Liver (tissue), 9 donors: ENCODE data around the gene NFIX. TPM values are rescaled to one million over a fixed set of nuclear protein-coding genes. Genes with fewer than 3 reads are reported as not detected.

Source experiments
- DNase-seq: peaks from one replicate; pipeline ENCODE4 v3.0.0-alpha.2; 2017; ENCODE audit warnings: low spot score
- H3K27ac ChIP-seq, 2 donors: one replicate each; pipeline ENCODE4 v1.7.0; 2013; ENCODE audit warnings: inconsistent platforms in 2 of 2, low read length in 2 of 2, control low read depth in 1 of 2, low read depth in 1 of 2, mild to moderate bottlenecking in 1 of 2
- H3K27me3 ChIP-seq, 4 donors: one replicate each; pipeline versions ENCODE4 v1.6.1 to v1.7.0; 2013; ENCODE audit warnings: low read length in 3 of 4, inconsistent platforms in 1 of 4, mild to moderate bottlenecking in 1 of 4, moderate library complexity in 1 of 4; ENCODE audit not compliant: control insufficient read depth in 4 of 4, insufficient read depth in 4 of 4
- H3K36me3 ChIP-seq, 4 donors: one replicate each; pipeline versions ENCODE4 v1.6.1 to v1.7.0; 2013; ENCODE audit warnings: low read length in 3 of 4, mild to moderate bottlenecking in 3 of 4, low read depth in 1 of 4, moderate library complexity in 1 of 4; ENCODE audit not compliant: control insufficient read depth in 4 of 4, insufficient read depth in 3 of 4
- H3K4me1 ChIP-seq, 4 donors: one replicate each; pipeline versions ENCODE4 v1.6.1 to v1.7.0; 2013; ENCODE audit warnings: low read length in 3 of 4, mild to moderate bottlenecking in 3 of 4, moderate library complexity in 1 of 4; ENCODE audit not compliant: control insufficient read depth in 4 of 4, insufficient read depth in 4 of 4
- H3K4me3 ChIP-seq, 3 donors: one replicate each; pipeline versions ENCODE4 v1.6.1 to v1.7.0; 2013; ENCODE audit warnings: low read length in 3 of 3, control low read depth in 1 of 3, low read depth in 1 of 3, mild to moderate bottlenecking in 1 of 3
- H3K9ac ChIP-seq, 2 donors: one replicate each; pipeline ENCODE4 v1.7.0; 2013; ENCODE audit warnings: low read length in 2 of 2, mild to moderate bottlenecking in 2 of 2, moderate library complexity in 2 of 2, control low read depth in 1 of 2, low read depth in 1 of 2
- H3K9me3 ChIP-seq, 4 donors: one replicate each; pipeline versions ENCODE4 v1.6.1 to v1.7.0; 2013; ENCODE audit warnings: low read length in 3 of 4; ENCODE audit not compliant: control insufficient read depth in 4 of 4
- CTCF ChIP-seq: fragments of 150-350 bp; IDR thresholded peaks from 2 replicates; pipeline ENCODE4 v1.5.1; 2017; ENCODE audit warnings: improper control_type of control experiment, low read depth, low read length; ENCODE audit not compliant: missing input control
- EGR1 ChIP-seq, 2 donors: IDR thresholded peaks; 2 replicates each; pipeline ENCODE4 v1.6.1; 2016 to 2018; ENCODE audit warnings: antibody characterized with exemption in 2 of 2, low read depth in 2 of 2
- FOXA1 ChIP-seq: IDR thresholded peaks from 2 replicates; pipeline ENCODE4 v1.6.1; 2016; ENCODE audit warnings: antibody characterized with exemption
- FOXA2 ChIP-seq: IDR thresholded peaks from 2 replicates; pipeline ENCODE4 v1.6.1; 2016; ENCODE audit warnings: antibody characterized with exemption
- HNF4A ChIP-seq, 2 donors: conservative IDR thresholded peaks; 2 replicates each; pipeline ENCODE4 v1.6.1; 2016; ENCODE audit warnings: antibody characterized with exemption in 2 of 2, mild to moderate bottlenecking in 2 of 2
- HNF4G ChIP-seq: IDR thresholded peaks from 2 replicates; pipeline ENCODE4 v1.6.1; 2016; ENCODE audit warnings: antibody characterized with exemption
- JUND ChIP-seq, 2 donors: IDR thresholded peaks; 2 replicates each; pipeline ENCODE4 v1.6.1; 2016; ENCODE audit warnings: antibody characterized with exemption in 2 of 2
- NR2F2 ChIP-seq: IDR thresholded peaks from 2 replicates; pipeline ENCODE4 v1.6.1; 2016; ENCODE audit warnings: antibody characterized with exemption
- RAD21 ChIP-seq, 2 donors: IDR thresholded peaks; 2 replicates each; pipeline ENCODE4 v1.6.1; 2016; ENCODE audit warnings: antibody characterized with exemption in 2 of 2, mild to moderate bottlenecking in 2 of 2
- REST ChIP-seq: IDR thresholded peaks from 2 replicates; pipeline ENCODE4 v1.6.1; 2016; ENCODE audit warnings: antibody characterized with exemption, mild to moderate bottlenecking
- RXRA ChIP-seq, 2 donors: IDR thresholded peaks; 2 replicates each; pipeline ENCODE4 v1.6.1; 2017 to 2018; ENCODE audit warnings: antibody characterized with exemption in 2 of 2, mild to moderate bottlenecking in 1 of 2
- SP1 ChIP-seq: IDR thresholded peaks from 2 replicates; pipeline ENCODE4 v1.6.1; 2018; ENCODE audit warnings: antibody characterized with exemption, mild to moderate bottlenecking
- TAF1 ChIP-seq: conservative IDR thresholded peaks from 2 replicates; pipeline ENCODE4 v1.6.1; 2016; ENCODE audit warnings: antibody characterized with exemption, mild to moderate bottlenecking
- YY1 ChIP-seq: IDR thresholded peaks from 2 replicates; pipeline ENCODE4 v1.6.1; 2016; ENCODE audit warnings: antibody characterized with exemption, mild to moderate bottlenecking
- WGBS: extraction: QIAGEN DNeasy Blood & Tissue Kit; methylation state at CpG from one replicate; pipeline ENCODE4 v1.1.7; 2013; 5-methylcytosine and 5-hydroxymethylcytosine counted together
- polyA plus RNA-seq, 2 donors: library from polyadenylated mRNA; stranded (reverse) in 1 of 2; unstranded in 1 of 2; fragments of 200-250 nt in 1 of 2; fragments of >200 nt in 1 of 2; fragmentation: Nextera tagmentation in 1 of 2; extraction: Ambion mirVana in 1 of 2; gene quantifications; one replicate each; pipeline versions ENCODE4 v1.2.1 to v1.2.3, GENCODE V29; 2013 to 2015
- total RNA-seq, 2 donors: library from RNA; depleted of rRNA; stranded (reverse); fragments of >200 nt; gene quantifications; one replicate each; pipeline ENCODE4 v1.2.3, GENCODE V29; 2014
- TF ChIP-seq, protein P1 (sequence below): IDR thresholded peaks from 2 replicates; pipeline ENCODE4 v1.6.1; 2016; ENCODE audit warnings: antibody characterized with exemption
- donor health status: healthy.
- donor health status: healthy.
- donor health status: healthy.
- donor health status: healthy.
- donor health status: healthy.

NFIX gene
- total and polyA plus RNA-seq, 4 donors = 3.3 to 18.4 (median 12.6) TPM

DNA sequence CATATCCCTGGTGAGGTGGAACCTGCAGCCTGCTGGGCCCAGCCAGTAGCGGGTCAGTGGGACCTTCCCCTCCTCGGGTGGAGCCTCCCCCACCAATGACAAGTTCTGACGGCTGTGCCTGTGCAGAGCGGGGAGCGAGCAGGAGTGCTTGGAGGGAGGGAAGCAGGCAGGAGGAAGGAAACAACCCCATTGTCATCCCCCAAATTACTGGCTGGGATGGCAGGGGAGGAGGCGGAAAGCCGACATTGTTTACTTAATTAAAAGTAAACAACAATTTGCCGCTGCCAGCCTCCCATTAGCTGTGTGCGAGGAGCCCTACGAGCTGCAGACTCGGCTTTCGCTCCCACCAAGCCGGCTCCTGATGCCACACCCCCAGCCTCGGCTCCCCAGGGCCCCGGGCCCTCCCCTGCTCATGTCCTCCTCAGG lies 61.9 kb downstream of the NFIX start (continued):
- TF ChIP-seq EGR1 (IDR thresholded peaks at IDR 0.05; ENCODE audit: low read depth in 2 of 2) (no peak), NR2F2 (no peak), SP1 (no peak), TAF1 (no peak), HNF4A (conservative IDR thresholded peaks at IDR 0.05) (no peak)

GRCh38 chr19:13057744-13058143 lies 62.5 kb downstream of the NFIX start:
- no peaks in the 10 kb centered on the region for H3K27me3 ChIP-seq
- H3K36me3 ChIP-seq = no peaks in the 10 kb centered on the region
- peak overlapping the region in 1 of 2 donors; percentile 13 for H3K27ac ChIP-seq
- H3K4me1 ChIP-seq = peaks cover 0 to 51% (median 27%) of the 10 kb centered on the region in 4 donors
- H3K4me3 ChIP-seq = no peak overlapping the region
- no peak overlapping the region for H3K9ac ChIP-seq
- WGBS = 69% methylated on average over 2 of the region's 2 CpGs
- H3K9me3 ChIP-seq = no peaks in the 10 kb centered on the region
- no peak for DNase-seq
- TF ChIP-seq JUND (IDR thresholded peaks at IDR 0.05) (no peak), RAD21 (IDR thresholded peaks at IDR 0.05) (no peak), HNF4G (no peak), FOXA2 (no peak), HNF4A (conservative IDR thresholded peaks at IDR 0.05) (no peak), NR2F2 (no peak), TAF1 (no peak), YY1 (no peak), CTCF (no peak), RXRA (IDR thresholded peaks at IDR 0.05) (no peak)
- TF ChIP-seq, protein P1, sequence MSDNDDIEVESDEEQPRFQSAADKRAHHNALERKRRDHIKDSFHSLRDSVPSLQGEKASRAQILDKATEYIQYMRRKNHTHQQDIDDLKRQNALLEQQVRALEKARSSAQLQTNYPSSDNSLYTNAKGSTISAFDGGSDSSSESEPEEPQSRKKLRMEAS = no peak

DNA sequence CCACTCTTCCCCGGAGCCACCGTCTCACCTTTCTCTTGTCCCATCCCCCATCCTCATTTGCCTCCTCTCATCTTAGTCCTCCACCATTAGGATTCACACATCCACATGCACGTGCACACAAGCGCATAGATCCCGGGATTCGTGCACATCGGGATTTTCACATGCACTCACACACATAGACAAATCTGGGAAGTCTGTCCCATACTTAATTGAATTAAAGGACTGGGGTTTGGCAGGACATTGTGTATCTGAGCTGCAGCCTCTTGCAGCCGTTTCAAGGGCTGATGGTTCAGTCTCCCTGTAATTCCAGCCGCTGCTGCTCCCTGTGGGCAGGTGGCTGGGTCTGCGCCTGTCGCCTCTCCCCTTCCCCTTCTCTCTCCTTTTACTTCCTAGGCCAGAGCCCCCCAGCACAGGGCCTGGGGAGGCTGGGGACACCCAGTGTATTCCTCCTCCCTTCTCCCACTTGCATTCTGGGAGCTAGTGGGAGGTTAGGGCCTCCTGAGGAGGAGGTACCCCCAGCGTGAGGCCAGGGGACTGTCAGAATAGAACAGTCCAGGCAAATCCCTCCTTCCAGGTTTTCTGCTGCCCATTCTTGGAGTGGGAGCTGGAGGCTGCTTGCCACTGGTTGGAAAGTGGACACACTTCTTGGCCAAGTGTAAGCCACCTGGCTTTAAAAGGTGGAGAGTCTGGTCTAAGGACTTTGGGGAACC lies 63.8 kb downstream of the NFIX start:
- Histone ChIP-seq H3K9me3 (no peaks in the 10 kb centered on the region), H3K9ac (no peak overlapping the region), H3K4me1 (peaks cover 0 to 42% (median 27%) of the 10 kb centered on the region in 4 donors), H3K36me3 (no peaks in the 10 kb centered on the region), H3K27me3 (no peaks in the 10 kb centered on the region), H3K27ac (no peak overlapping the region), H3K4me3 (no peak overlapping the region)
- TF ChIP-seq RXRA (IDR thresholded peaks at IDR 0.05) = no peak
- TF ChIP-seq JUND (IDR thresholded peaks at IDR 0.05) = no peak
- TF ChIP-seq FOXA2 = no peak
- TF ChIP-seq REST = no peak
- no peak for TF ChIP-seq FOXA1
- WGBS = 88% methylated on average over 12 of the region's 12 CpGs
- no peak for DNase-seq
